Activated T-helper 2 cell treated with anti-CD3 and anti-CD28 coated beads, Interferon-gamma antibody, Interleukin-2, Interleukin-4, amounts not matched to agents 10 μg/mL and 5 μg/mL and 100 μg/mL, durations not matched to agents 14 hours and 24 hours and 36 hours (primary cell): ENCODE data around the gene MYH1. TPM values are rescaled to one million over a fixed set of nuclear protein-coding genes. Genes with fewer than 3 reads are reported as not detected.

ENCODE experiments used
- DNase-seq: peaks from one replicate; pipeline ENCODE4 v3.0.0; 2021; ENCODE audit warnings: low spot score
- H3K27ac Mint-ChIP-seq: one replicate; pipeline ENCODE4 v1.8.0; 2021; ENCODE audit warnings: mixed read lengths
- H3K27me3 Mint-ChIP-seq: one replicate; pipeline ENCODE4 v1.8.0; 2021; ENCODE audit warnings: low read depth, mixed read lengths
- H3K36me3 Mint-ChIP-seq: one replicate; pipeline ENCODE4 v1.8.0; 2021; ENCODE audit warnings: low read depth, mixed read lengths
- H3K4me1 Mint-ChIP-seq: one replicate; pipeline ENCODE4 v1.8.0; 2021; ENCODE audit warnings: low read depth, mixed read lengths
- H3K4me3 Mint-ChIP-seq: one replicate; pipeline ENCODE4 v1.8.0; 2021; ENCODE audit warnings: low read depth, mild to moderate bottlenecking, moderate library complexity, mixed read lengths
- H3K9me3 Mint-ChIP-seq: one replicate; pipeline ENCODE4 v1.8.0; 2021; ENCODE audit warnings: mixed read lengths
- intact Hi-C: fragments of 100-400 bp; cut with micrococcal nuclease; formaldehyde crosslinking; loops from one replicate; pipeline ENCODE4 v1.15.1; 2023
- total RNA-seq: library from RNA; stranded (reverse); gene quantifications from 2 replicates; pipeline ENCODE4 v1.2.3, GENCODE V29; 2022

MYH1 gene
- total RNA-seq, 1 donor from 2014 or later = not detected

DNA sequence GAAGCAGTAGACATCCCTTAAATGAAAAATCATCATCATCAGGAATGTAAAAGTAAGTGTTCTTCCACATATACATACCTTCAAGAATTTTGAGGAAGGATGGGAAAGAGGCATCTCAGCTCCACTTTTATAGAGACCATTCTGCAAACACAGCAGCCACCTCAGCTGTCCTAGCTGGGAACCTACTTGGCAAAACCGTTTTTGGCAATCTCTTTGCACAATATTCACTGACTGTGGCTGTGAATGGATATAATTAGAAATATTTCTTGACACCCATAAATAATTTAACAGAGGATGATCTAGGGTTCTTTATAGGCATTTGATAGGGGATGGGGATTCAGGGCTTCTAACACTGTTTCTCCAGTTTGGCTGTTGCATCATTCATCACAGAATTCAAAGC lies 48.9 kb downstream of the MYH1 start, which contains the start of gene MYH4:
Gene MYH4 (minus strand): TSS at position 101 of the 400 bp plus-strand sequence. CDS start 2,814 bp downstream, outside the sequence.
- Mint-ChIP-seq H3K27ac (no peak within 1 kb of the TSS), H3K4me3 (no peak within 1 kb of the TSS), H3K36me3 (no peaks in the 10 kb centered on the region), H3K4me1 (no peaks in the 10 kb centered on the region), H3K9me3 (no peaks in the 10 kb centered on the region), H3K27me3 (no peaks in the 10 kb centered on the region)
- intact Hi-C loops = no loop called here
- no peak for DNase-seq

DNA sequence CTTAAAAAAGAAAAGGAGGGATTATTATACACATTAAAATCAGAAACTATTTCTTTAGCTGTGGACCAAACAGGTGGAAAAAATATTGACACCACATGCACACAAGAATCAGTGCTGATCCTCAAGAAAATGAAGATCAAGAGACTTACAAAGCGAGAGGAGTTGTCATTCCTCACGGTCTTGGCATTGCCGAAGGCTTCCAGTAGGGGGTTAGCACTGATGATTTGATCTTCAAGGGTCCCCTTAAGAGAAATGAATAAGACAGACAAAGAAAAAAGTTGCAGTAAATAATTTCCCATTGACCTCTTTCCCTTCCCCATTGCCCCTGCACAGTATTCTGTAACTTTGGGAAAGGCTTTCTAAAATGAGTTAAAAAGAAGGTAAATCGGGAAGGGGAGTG lies 54.9 kb downstream of the MYH1 start:
- Mint-ChIP-seq H3K4me1 (no peaks in the 10 kb centered on the region), H3K27ac (no peak overlapping the region), H3K9me3 (no peaks in the 10 kb centered on the region), H3K27me3 (no peaks in the 10 kb centered on the region), H3K36me3 (no peaks in the 10 kb centered on the region), H3K4me3 (no peak overlapping the region)
- no peak for DNase-seq
- intact Hi-C loops = no loop called here

DNA sequence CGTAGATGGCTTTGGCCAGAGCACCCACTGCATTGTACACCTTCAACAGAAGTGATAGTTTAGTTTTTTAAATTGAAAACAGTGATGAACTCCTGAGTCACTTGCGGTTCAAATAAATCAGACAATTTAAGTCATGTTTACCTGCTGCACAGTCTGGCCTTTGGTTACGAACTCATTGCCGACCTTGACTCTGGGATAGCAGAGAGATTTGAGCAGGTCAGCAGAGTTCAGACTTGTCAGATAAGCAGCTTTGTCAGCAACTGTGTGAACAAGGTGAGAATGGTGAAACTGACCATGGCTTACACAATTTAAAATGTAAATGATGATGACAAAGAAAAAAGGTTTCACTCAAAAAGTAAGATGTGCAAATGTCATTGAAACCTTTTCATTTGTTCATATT lies 58.3 kb downstream of the MYH1 start:
- H3K27ac Mint-ChIP-seq = no peak overlapping the region
- DNase-seq = no peak
- intact Hi-C loops = no loop called here
- no peaks in the 10 kb centered on the region for H3K27me3 Mint-ChIP-seq
- H3K9me3 Mint-ChIP-seq = no peaks in the 10 kb centered on the region
- no peaks in the 10 kb centered on the region for H3K36me3 Mint-ChIP-seq
- no peak overlapping the region for H3K4me3 Mint-ChIP-seq
- H3K4me1 Mint-ChIP-seq = no peaks in the 10 kb centered on the region

DNA sequence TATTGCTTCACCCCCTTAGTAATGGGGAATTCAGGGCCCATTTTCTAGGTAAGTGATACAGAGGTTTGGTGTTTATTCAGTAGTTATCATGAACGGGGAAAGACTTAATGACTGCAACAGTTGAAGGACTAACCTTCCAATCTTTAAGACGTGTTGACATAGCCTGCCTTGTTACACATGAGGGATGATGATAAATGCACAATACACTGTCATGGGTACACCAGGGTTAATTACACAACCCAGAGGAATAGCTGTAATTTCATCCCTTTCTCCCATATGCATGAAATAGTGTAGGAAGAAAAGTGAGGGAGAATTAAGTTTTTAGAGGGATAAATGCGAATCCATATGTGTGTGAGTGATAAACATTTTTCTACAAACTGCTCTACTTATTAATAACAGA lies 59.6 kb downstream of the MYH1 start:
- H3K9me3 Mint-ChIP-seq = no peaks in the 10 kb centered on the region
- intact Hi-C loops = no loop called here
- DNase-seq = no peak
- H3K36me3 Mint-ChIP-seq = no peaks in the 10 kb centered on the region
- H3K27me3 Mint-ChIP-seq = no peaks in the 10 kb centered on the region
- H3K27ac Mint-ChIP-seq = no peak overlapping the region
- H3K4me3 Mint-ChIP-seq = no peak overlapping the region
- no peaks in the 10 kb centered on the region for H3K4me1 Mint-ChIP-seq

DNA sequence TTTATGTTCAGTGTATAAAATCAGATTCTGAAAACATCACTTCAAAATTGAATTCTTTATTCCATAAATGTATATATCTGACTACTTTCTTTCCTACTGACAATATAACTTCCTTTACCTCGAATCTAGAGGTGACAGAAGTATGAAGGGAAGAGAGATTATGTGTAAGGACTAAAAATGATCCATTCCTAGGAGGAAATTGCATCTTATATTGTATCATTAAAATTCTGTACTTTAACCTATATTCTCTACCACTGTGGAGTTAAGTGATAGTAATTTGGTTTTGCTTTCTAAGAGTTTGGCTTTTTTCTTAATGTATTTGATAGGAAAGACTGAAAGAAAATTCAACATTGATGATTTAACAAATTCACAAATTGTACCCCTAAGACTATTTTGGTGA lies 60.4 kb downstream of the MYH1 start:
- Mint-ChIP-seq H3K36me3 (no peaks in the 10 kb centered on the region), H3K9me3 (no peaks in the 10 kb centered on the region), H3K4me1 (no peaks in the 10 kb centered on the region), H3K4me3 (no peak overlapping the region), H3K27me3 (no peaks in the 10 kb centered on the region), H3K27ac (no peak overlapping the region)
- no peak for DNase-seq
- intact Hi-C loops = no loop called here

DNA sequence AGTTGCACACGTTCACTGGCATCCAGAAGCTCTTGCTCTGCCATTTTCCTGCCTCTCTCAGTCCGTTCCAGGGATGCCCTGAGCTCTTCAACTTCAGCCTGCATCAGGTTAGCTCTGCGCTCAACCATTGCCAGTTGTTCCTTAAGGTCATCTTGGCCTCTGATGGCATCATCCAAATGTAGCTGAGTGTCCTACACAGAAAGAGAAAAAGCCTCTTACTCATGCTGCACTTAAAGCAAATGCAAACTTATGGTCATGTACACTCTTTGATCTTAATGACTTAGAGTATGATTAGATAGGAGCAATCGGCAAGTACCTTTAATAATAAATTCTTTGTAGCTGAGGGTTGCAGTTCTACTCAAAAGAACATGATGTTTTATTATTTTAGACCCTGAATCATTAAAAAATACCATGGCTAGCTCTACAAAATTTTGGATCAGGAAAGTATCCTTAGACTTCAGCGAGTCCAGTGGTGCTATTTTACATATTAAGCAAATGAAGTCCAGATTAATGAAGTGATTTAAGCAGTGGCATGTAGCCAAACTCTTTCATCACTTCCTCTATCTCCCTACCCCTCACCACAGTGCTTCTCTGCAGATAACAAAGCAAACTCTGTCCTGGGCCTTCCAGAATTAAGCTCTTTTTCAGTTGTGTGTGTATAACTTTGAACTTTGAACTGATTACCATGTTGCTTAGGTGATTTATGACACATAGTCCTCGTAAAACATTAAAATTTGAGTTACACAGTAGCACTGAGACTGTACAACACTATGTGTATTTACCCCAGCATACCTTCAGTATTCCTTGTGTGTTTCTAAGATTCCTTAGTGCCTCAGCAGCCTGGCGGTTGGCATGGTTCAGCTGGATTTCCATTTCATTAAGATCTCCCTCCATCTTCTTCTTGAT lies 71.1 kb downstream of the MYH1 start:
- DNase-seq = no peak
- H3K9me3 Mint-ChIP-seq = no peaks in the 10 kb centered on the region
- intact Hi-C loops = no loop called here
- H3K36me3 Mint-ChIP-seq = no peaks in the 10 kb centered on the region
- H3K4me3 Mint-ChIP-seq = no peak overlapping the region
- no peak overlapping the region for H3K27ac Mint-ChIP-seq
- H3K4me1 Mint-ChIP-seq = no peaks in the 10 kb centered on the region
- H3K27me3 Mint-ChIP-seq = no peaks in the 10 kb centered on the region

Other genes with a start within 250 kb of the MYH1 start
- gene MYH13, start 145.5 kb downstream of the MYH1 start, total RNA-seq = not detected in 2 replicates
- gene MYH8, start 96.6 kb downstream of the MYH1 start, total RNA-seq = not detected in 2 replicates
- gene MYH4, start 49.0 kb downstream of the MYH1 start, total RNA-seq = not detected in 2 replicates
- gene MYH2, start 31.1 kb upstream of the MYH1 start, total RNA-seq = not detected in 2 replicates
- 3.9 and 4.6 TPM in 2 replicates for gene MYH3, start 138.8 kb upstream of the MYH1 start, total RNA-seq
- 35.4 and 37.0 TPM in 2 replicates for gene SCO1, start 179.0 kb upstream of the MYH1 start, total RNA-seq
- gene ADPRM, start 179.1 kb upstream of the MYH1 start, total RNA-seq = 10.3 and 10.5 TPM in 2 replicates
- 0.21 and 0.90 TPM in 2 replicates for gene TMEM220, start 211.5 kb upstream of the MYH1 start, total RNA-seq